HepG2 (cell line): Measurements from ENCODE around the gene DDX10. TPM values are rescaled to one million over a fixed set of nuclear protein-coding genes. Genes with fewer than 3 reads are reported as not detected.

ENCODE experiments used
- ATAC-seq: fragments of 200-7000 bp; cut with Tn5 transposase; 3 replicates; pipeline ENCODE4 v1.9.1; 2020; ENCODE audit warnings: mild to moderate bottlenecking, moderate library complexity
- BruUV-seq: library from RNA; stranded (reverse); fragments of 400-500 nt; replicated peaks from 2 replicates; lab custom pipeline; 2021; lab: Mats Ljungman, UMichigan
- CTCF ChIA-PET: fragments of 300-600 bp; formaldehyde crosslinking; extraction: SDS; loops from one replicate; lab custom pipeline; 2021; ENCODE audit warnings: low total read pairs, inconsistent platforms, low intra/inter-chr PET ratio; lab: Yijun Ruan, JAX
- POLR2A ChIA-PET: fragments of 350-600 bp; sonication (Branson Sonifier 250); formaldehyde crosslinking; loops from one replicate; lab custom pipeline; 2020; ENCODE audit warnings: antibody characterized with exemption, inconsistent platforms; lab: Yijun Ruan, JAX
- DNase-seq: peaks from one replicate; pipeline ENCODE4 v3.0.0-alpha.2; 2015; ENCODE audit warnings: low spot score
- FAIRE-seq: peaks from 3 replicates; lab custom pipeline; 2011; peaks lifted over from hg19 to GRCh38; lab: Jason Lieb, UNC
- H2AFZ ChIP-seq: one replicate; pipeline ENCODE4 v1.6.1; 2011; ENCODE audit warnings: low read length, inconsistent platforms
- H3K27ac ChIP-seq: fragments of 300-600 bp; 3 replicates; pipeline ENCODE4 v1.8.0; 2011; ENCODE audit warnings: mixed run types, mild to moderate bottlenecking, mixed read lengths, low read length, inconsistent platforms; ENCODE audit not compliant: insufficient read depth; ENCODE audit errors: extremely low read length
- H3K27me3 ChIP-seq, 2 experiments: fragments of 200-600 bp in 1 of 2; 2 replicates in 1 of 2; 3 replicates in 1 of 2; pipeline versions ENCODE4 v1.6.0 to v1.8.0; 2011; ENCODE audit warnings: low read length in 2 of 2, mild to moderate bottlenecking in 2 of 2, moderate library complexity in 2 of 2, inconsistent platforms in 1 of 2; ENCODE audit not compliant: insufficient read depth in 2 of 2, control insufficient read depth in 1 of 2
- H3K36me3 ChIP-seq, 2 experiments: fragments of 200-600 bp in 1 of 2; replicated peaks in 1 of 2; 2 replicates in 1 of 2; 3 replicates in 1 of 2; pipeline versions ENCODE4 v1.5.1 to v1.8.0; 2011; ENCODE audit warnings: low read length in 2 of 2, inconsistent platforms in 1 of 2; ENCODE audit not compliant: insufficient read depth in 2 of 2, control insufficient read depth in 1 of 2
- H3K4me1 ChIP-seq: 2 replicates; pipeline ENCODE4 v1.5.1; 2012; ENCODE audit warnings: low read length, inconsistent platforms; ENCODE audit not compliant: insufficient read depth
- H3K4me2 ChIP-seq: 2 replicates; pipeline ENCODE4 v1.6.0; 2011; ENCODE audit warnings: low read depth, low read length, inconsistent platforms
- H3K4me3 ChIP-seq, 3 experiments: fragments of 200-600 bp in 1 of 3; sonication (generic), shearing (Covaris generic) in 1 of 3; replicated peaks in 1 of 3; 2 replicates each; pipeline ENCODE4 v1.5.1; 2011 to 2016; ENCODE audit warnings: low read length in 3 of 3, inconsistent platforms in 2 of 3, low read depth in 2 of 3, mild to moderate bottlenecking in 2 of 3, control low read depth in 1 of 3, mixed read lengths in 1 of 3; ENCODE audit not compliant: insufficient read depth in 1 of 3
- H3K79me2 ChIP-seq: one replicate; pipeline ENCODE4 v1.6.1; 2011; ENCODE audit warnings: low read length, inconsistent platforms; ENCODE audit not compliant: insufficient read depth
- H3K9ac ChIP-seq: 2 replicates; pipeline ENCODE4 v1.6.0; 2011; ENCODE audit warnings: mild to moderate bottlenecking, low read depth, low read length, inconsistent platforms; ENCODE audit not compliant: insufficient read depth
- H3K9me3 ChIP-seq: 2 replicates; pipeline ENCODE4 v1.5.1; 2012; ENCODE audit warnings: mild to moderate bottlenecking, low read length
- H4K20me1 ChIP-seq: 2 replicates; pipeline ENCODE4 v1.6.0; 2011; ENCODE audit warnings: inconsistent platforms, mild to moderate bottlenecking, low read length, moderate library complexity; ENCODE audit not compliant: insufficient read depth
- AGO1 ChIP-seq: fragments of 200-400 bp; formaldehyde crosslinking; IDR thresholded peaks from 2 replicates; pipeline ENCODE4 v1.6.1; 2017; ENCODE audit warnings: mild to moderate bottlenecking, low read depth, low read length, moderate library complexity; ENCODE audit not compliant: poor library complexity, severe bottlenecking
- ARNT ChIP-seq: fragments of 450-650 bp; IDR thresholded peaks from 2 replicates; pipeline ENCODE4 v1.6.1; 2017
- LRRFIP1 ChIP-seq: sonication (generic); formaldehyde crosslinking; conservative IDR thresholded peaks from 2 replicates; pipeline ENCODE4 v1.4.0; 2020; ENCODE audit warnings: missing genetic modification reagents
- PATZ1 ChIP-seq: sonication (generic); formaldehyde crosslinking; IDR thresholded peaks from 2 replicates; pipeline ENCODE4 v1.4.0; 2020; ENCODE audit warnings: missing genetic modification reagents
- POLR2A ChIP-seq, 2 experiments: IDR thresholded peaks; 2 replicates each; pipeline ENCODE4 v1.6.1; 2011; ENCODE audit warnings: low read depth in 2 of 2, low read length in 2 of 2, mild to moderate bottlenecking in 1 of 2, moderate library complexity in 1 of 2; ENCODE audit not compliant: insufficient read depth in 1 of 2
- STAT5B ChIP-seq: sonication (generic); formaldehyde crosslinking; IDR thresholded peaks from 2 replicates; pipeline ENCODE4 v1.4.0; 2020; ENCODE audit warnings: missing genetic modification reagents
- ZNF180 ChIP-seq: sonication (generic); formaldehyde crosslinking; IDR thresholded peaks from 2 replicates; pipeline ENCODE4 v1.4.0; 2020; ENCODE audit warnings: low read depth, missing genetic modification reagents, borderline replicate concordance
- WGBS: methylation state at CpG from one replicate; pipeline ENCODE4 v1.1.6; 2017; ENCODE audit warnings: low lambda C conversion rate; 5-methylcytosine and 5-hydroxymethylcytosine counted together
- in situ Hi-C: cut with HindIII; loops from 2 replicates; pipeline ENCODE4 v1.10.0; 2017; ENCODE audit warnings: low pct_unique_long_range_greater_than_20kb; ENCODE audit not compliant: extremely low pct_ligation_motif_present
- intact Hi-C: fragments of 100-400 bp; cut with micrococcal nuclease; formaldehyde crosslinking; loops from one replicate; pipeline ENCODE4 v1.10.0; 2022; ENCODE audit not compliant: unreplicated experiment
- polyA plus RNA-seq, 8 experiments: library from polyadenylated mRNA; depleted of rRNA in 3 of 8; stranded (reverse) in 7 of 8; unstranded in 1 of 8; fragments of >200 nt; fragmentation: Illumina TruSeq in 4 of 8; extraction: Trizol in 4 of 8; gene quantifications; 2 replicates each; pipeline versions ENCODE4 v1.2.1 to v1.2.3, GENCODE V29; 2011 to 2016; ENCODE audit warnings: low read depth in 4 of 8, missing spikeins in 1 of 8, mixed read lengths in 1 of 8; ENCODE audit not compliant: insufficient read depth in 1 of 8
- total RNA-seq, 5 experiments: library from RNA; depleted of rRNA; stranded (reverse); fragments of >200 nt; fragmentation: Illumina TruSeq; extraction: Trizol; gene quantifications; 2 replicates each; pipeline ENCODE4 v1.2.3, GENCODE V29; 2016; ENCODE audit warnings: low read depth in 1 of 5

DDX10 gene
- total and polyA plus RNA-seq, 2 of the 13 experiments (the other 11 are each of a cell fraction or from before 2014, with no cell fraction given): 17.0 to 32.0 TPM

- 94% methylated on average over 2 of the region's 2 CpGs for WGBS
- no peaks in the 10 kb centered on the region for H3K9me3 ChIP-seq
- no TSS peak for BruUV-seq
- H3K79me2 ChIP-seq: no peaks in the 10 kb centered on the region
- H3K4me1 ChIP-seq: peaks cover 9% of the 10 kb centered on the region
- H2AFZ ChIP-seq: no peak overlapping the region
- H4K20me1 ChIP-seq: no peaks in the 10 kb centered on the region; the same call in 1 of the 2 replicates
- no peak overlapping the region for H3K27ac ChIP-seq
- H3K9ac ChIP-seq: no peak overlapping the region
- in situ Hi-C loops: no loop called here
- DNase-seq (no peak), ATAC-seq (no peak), FAIRE-seq (no peak)
- no peak overlapping the region for H3K4me2 ChIP-seq
- ChIA-PET CTCF (no interaction called here), POLR2A (no interaction called here)
- H3K4me3 ChIP-seq: no peak overlapping the region
- TF ChIP-seq POLR2A (IDR thresholded peaks at IDR 0.05; ENCODE audit: insufficient read depth in 1 of 2, low read depth in 2 of 2, low read length in 2 of 2) (no peak), PATZ1 (CRISPR knock-in tag) (no peak), LRRFIP1 (CRISPR knock-in tag) (no peak), STAT5B (CRISPR knock-in tag) (no peak), AGO1 (no peak), ZNF180 (CRISPR knock-in tag) (no peak), ARNT (no peak)
- H3K27me3 ChIP-seq: no peaks in the 10 kb centered on the region
- intact Hi-C loops: no loop called here
- no peaks in the 10 kb centered on the region for H3K36me3 ChIP-seq
These were observed 155.1 kb downstream of the DDX10 start for GRCh38 chr11:108819957-108820356.
